Nephron (organoid): Measurements from ENCODE around the gene PRDM1.

Experiments
- H3K27ac Mint-ChIP-seq, 3 experiments: 2 replicates each; pipeline ENCODE4 v1.8.0; 2020; ENCODE audit warnings: mixed read lengths in 3 of 3, mild to moderate bottlenecking in 2 of 3, moderate library complexity in 1 of 3
- H3K27me3 Mint-ChIP-seq: 2 replicates; pipeline ENCODE4 v1.8.0; 2021; ENCODE audit warnings: low read depth, mild to moderate bottlenecking, moderate library complexity, mixed read lengths
- H3K36me3 Mint-ChIP-seq: 2 replicates; pipeline ENCODE4 v1.8.0; 2020; ENCODE audit warnings: low read depth, mixed read lengths
- H3K4me1 Mint-ChIP-seq: 2 replicates; pipeline ENCODE4 v1.8.0; 2020; ENCODE audit warnings: mixed read lengths
- H3K4me3 Mint-ChIP-seq, 3 experiments: 2 replicates each; pipeline ENCODE4 v1.8.0; 2020; ENCODE audit warnings: mild to moderate bottlenecking in 3 of 3, mixed read lengths in 3 of 3, moderate library complexity in 2 of 3
- H3K9me3 Mint-ChIP-seq: 2 replicates; pipeline ENCODE4 v1.8.0; 2020; ENCODE audit warnings: mixed read lengths
- TF ChIP-seq, protein P1 (sequence below), 3 experiments: fragments of 200-600 bp; sonication (generic); IDR thresholded peaks; one replicate each; pipeline ENCODE4 v1.5.0; 2021; ENCODE audit warnings: antibody characterized with exemption in 3 of 3; ENCODE audit not compliant: unreplicated experiment in 3 of 3

PRDM1 gene

DNA sequence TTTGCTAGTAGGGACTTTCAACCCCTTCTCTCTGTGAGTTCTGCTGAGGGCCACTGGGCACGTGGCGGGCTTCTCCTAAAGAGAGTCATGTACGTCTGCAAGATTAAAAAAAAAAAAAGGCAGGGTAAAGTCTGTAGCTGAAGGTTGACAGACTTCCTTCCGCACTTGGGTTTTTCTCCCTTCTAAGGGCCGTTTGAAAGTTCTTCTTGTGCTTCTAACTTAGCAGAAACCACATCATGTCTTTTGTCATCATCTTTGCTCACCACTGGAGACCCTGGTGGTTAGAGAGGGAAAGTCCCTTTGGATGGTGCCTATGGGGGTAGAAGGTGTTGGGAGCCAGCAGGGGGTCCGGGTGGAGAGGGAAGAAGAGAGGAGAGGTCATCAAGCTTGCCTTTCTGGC is 31.4 kb downstream of the PRDM1 start:
- Mint-ChIP-seq H3K9me3 (no peaks in the 10 kb centered on the region), H3K4me3 (no peak overlapping the region), H3K36me3 (no peaks in the 10 kb centered on the region), H3K27ac (peak overlapping the region in 2 of 3 experiments; percentile 4 to 31), H3K27me3 (peaks cover 10% of the 10 kb centered on the region), H3K4me1 (peaks cover 21% of the 10 kb centered on the region)
- TF ChIP-seq, protein P1, sequence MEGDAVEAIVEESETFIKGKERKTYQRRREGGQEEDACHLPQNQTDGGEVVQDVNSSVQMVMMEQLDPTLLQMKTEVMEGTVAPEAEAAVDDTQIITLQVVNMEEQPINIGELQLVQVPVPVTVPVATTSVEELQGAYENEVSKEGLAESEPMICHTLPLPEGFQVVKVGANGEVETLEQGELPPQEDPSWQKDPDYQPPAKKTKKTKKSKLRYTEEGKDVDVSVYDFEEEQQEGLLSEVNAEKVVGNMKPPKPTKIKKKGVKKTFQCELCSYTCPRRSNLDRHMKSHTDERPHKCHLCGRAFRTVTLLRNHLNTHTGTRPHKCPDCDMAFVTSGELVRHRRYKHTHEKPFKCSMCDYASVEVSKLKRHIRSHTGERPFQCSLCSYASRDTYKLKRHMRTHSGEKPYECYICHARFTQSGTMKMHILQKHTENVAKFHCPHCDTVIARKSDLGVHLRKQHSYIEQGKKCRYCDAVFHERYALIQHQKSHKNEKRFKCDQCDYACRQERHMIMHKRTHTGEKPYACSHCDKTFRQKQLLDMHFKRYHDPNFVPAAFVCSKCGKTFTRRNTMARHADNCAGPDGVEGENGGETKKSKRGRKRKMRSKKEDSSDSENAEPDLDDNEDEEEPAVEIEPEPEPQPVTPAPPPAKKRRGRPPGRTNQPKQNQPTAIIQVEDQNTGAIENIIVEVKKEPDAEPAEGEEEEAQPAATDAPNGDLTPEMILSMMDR (IDR thresholded peaks at IDR 0.05; ENCODE audit: unreplicated experiment in 3 of 3): no peak

DNA sequence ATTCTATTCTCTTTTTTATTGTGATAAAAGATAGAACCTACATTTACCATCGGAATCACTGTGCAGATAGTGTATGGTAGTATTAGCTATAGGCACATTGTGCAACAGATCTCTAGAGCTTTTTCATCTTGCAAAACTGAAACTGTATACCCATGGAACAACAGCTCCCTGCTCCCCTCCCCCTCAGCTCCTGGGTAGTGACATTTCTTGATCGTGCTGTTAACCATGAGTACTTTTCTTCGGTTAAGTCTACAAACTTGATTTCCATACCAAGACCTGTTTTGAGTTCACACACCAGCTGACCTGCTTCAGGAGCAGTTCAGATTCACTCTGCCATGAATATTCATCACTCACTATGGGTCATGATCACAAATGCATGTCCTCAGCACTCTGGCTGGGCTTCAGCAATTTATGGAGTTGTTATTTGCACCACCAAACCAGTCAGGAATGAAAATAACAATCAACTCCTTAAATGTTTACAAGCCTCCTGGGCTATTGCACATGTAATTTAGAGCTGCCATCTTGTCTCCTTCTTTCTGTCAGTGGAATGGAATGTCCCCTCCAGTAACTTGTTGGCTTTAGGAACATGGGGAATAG is 32.8 kb downstream of the PRDM1 start:
- TF ChIP-seq, protein P1 (IDR thresholded peaks at IDR 0.05; ENCODE audit: unreplicated experiment in 3 of 3): no peak
- Mint-ChIP-seq H3K36me3 (no peaks in the 10 kb centered on the region), H3K27me3 (peaks cover 10% of the 10 kb centered on the region)

DNA sequence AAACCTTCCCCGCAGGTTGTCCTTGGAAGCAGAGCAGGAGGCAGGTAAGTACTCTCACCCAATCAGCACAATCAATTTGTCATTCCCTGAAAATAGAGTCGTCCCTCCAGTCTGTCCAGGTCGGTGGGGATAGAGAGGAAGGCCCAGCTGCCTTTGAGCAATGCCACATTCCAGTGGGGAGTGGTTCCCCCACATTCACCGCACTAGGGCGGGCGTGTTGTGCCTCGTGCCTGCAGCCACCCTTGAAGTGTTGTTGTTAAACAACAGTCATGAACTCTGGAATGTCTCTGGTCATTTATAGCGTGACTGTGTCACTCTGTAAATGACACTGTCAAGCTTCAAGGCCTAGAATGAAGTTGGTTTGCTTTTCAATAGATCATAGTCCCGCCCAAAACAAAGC is 33.4 kb downstream of the PRDM1 start:
- H3K4me3 Mint-ChIP-seq: no peak overlapping the region
- H3K4me1 Mint-ChIP-seq: peaks cover 10% of the 10 kb centered on the region
- no peaks in the 10 kb centered on the region for H3K9me3 Mint-ChIP-seq
- no peak overlapping the region for H3K27ac Mint-ChIP-seq
- TF ChIP-seq, protein P1 (IDR thresholded peaks at IDR 0.05; ENCODE audit: unreplicated experiment in 3 of 3): no peak
- peaks cover 8% of the 10 kb centered on the region for H3K27me3 Mint-ChIP-seq
- no peaks in the 10 kb centered on the region for H3K36me3 Mint-ChIP-seq

More for the DNA sequence above, 32.8 kb downstream of the PRDM1 start:
- no peaks in the 10 kb centered on the region for H3K9me3 Mint-ChIP-seq
- no peak overlapping the region for H3K4me3 Mint-ChIP-seq
- H3K4me1 Mint-ChIP-seq: peaks cover 14% of the 10 kb centered on the region
- H3K27ac Mint-ChIP-seq: no peak overlapping the region

DNA sequence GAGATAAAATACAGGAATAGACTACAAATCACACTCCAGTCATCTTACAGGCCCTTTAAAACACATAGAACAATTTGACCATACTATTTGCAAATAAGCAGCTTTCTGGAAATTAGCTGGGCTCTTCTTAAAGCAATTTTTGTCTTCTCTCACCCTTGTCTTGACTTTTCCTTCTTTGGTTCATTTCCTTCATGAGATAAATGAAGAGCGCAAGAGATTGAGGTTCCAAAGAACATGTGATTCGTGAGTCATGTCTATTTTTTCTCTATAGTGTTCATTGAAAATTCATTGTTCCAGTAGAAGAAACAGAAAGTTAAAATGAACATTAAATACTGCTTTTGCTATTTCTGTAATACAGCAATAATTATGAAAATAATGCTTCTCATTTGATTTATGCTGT is 33.9 kb downstream of the PRDM1 start:
- H3K36me3 Mint-ChIP-seq: no peaks in the 10 kb centered on the region
- peaks cover 10% of the 10 kb centered on the region for H3K4me1 Mint-ChIP-seq
- H3K27ac Mint-ChIP-seq: no peak overlapping the region
- H3K9me3 Mint-ChIP-seq: no peaks in the 10 kb centered on the region
- H3K4me3 Mint-ChIP-seq: no peak overlapping the region
- H3K27me3 Mint-ChIP-seq: peaks cover 12% of the 10 kb centered on the region
- TF ChIP-seq, protein P1 (IDR thresholded peaks at IDR 0.05; ENCODE audit: unreplicated experiment in 3 of 3): no peak

DNA sequence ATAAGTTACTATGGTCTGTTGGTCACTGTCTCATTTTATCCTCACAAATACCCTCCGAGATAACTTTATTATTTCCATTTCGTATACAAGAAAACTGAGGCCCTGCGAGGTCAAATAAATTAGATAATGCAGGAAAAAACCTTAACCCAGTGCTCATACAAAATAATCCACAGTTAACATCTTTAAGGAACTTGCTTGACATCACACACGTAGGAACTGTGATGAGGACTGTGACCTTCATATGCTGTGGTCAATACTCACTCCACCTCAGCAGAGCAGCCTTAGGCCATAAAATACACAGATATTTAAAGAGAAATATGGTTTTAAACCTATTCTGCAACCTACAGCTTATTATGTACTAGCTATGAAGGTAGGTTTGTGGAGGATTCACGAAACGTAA is 34.3 kb downstream of the PRDM1 start:
- no peaks in the 10 kb centered on the region for H3K36me3 Mint-ChIP-seq
- TF ChIP-seq, protein P1 (IDR thresholded peaks at IDR 0.05; ENCODE audit: unreplicated experiment in 3 of 3): no peak
- no peaks in the 10 kb centered on the region for H3K9me3 Mint-ChIP-seq
- no peak overlapping the region for H3K4me3 Mint-ChIP-seq
- no peak overlapping the region for H3K27ac Mint-ChIP-seq
- peaks cover 12% of the 10 kb centered on the region for H3K27me3 Mint-ChIP-seq
- peaks cover 10% of the 10 kb centered on the region for H3K4me1 Mint-ChIP-seq

DNA sequence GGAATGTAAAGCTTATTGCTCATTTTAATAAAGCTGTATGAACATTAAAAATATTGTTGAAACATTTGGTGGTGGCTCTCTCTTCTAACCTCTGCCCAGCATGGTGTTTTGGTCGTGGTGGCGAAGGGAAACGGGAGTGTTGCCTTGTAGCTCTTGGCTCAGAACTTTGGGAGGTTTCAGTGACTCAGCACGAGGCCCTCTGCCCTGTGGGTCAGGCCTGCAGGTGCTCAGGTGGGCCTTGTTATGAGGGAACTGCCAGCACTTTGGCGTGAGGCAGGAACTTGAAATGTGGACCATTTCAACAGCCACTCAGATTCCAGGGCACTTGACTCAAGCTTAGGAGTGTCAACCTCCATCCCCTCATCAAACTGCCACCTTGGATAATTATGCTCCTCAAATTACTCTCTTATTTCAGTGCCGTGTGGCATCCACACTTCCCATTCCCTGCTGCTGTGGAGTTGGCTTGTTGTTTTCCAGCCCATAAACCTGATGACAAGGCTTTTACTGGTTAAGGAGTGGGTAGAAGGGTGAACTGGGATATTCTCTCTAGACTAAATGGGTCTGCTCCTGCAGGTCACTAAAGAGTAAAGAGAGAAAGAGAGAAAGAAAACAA is 36.3 kb downstream of the PRDM1 start:
- Mint-ChIP-seq H3K4me3 (no peak overlapping the region), H3K27me3 (peaks cover 12% of the 10 kb centered on the region), H3K9me3 (no peaks in the 10 kb centered on the region), H3K27ac (no peak overlapping the region), H3K4me1 (peaks cover 5% of the 10 kb centered on the region), H3K36me3 (no peaks in the 10 kb centered on the region)
- TF ChIP-seq, protein P1 (IDR thresholded peaks at IDR 0.05; ENCODE audit: unreplicated experiment in 3 of 3): no peak
